ENCODE results near the gene RBMS1. TPM values are rescaled to one million over a fixed set of nuclear protein-coding genes. Genes with fewer than 3 reads are reported as not detected.

The RBMS1 gene
- total RNA-seq, 2 donors from 2014 or later, result 6.3 to 21.1 TPM

GRCh38 chr2:160509016-160509415 lies 15.4 kb upstream of the RBMS1 start:
- Histone ChIP-seq H3K27ac (no peak overlapping the region), H3K4me3 (no peak overlapping the region), H3K9me3 (no peaks in the 10 kb centered on the region), H3K9ac (ENCODE audit: low read depth in 2 of 2, low read length in 2 of 2) (no peak overlapping the region), H3K4me1 (no peaks in the 10 kb centered on the region), H3K27me3 (no peaks in the 10 kb centered on the region), H3K36me3 (no peaks in the 10 kb centered on the region)
- TF ChIP-seq CTCF (IDR thresholded peaks at IDR 0.05), result no peak
- intact Hi-C loops (cut with DNase I), result no loop called here
- DNase-seq, result no peak

DNA sequence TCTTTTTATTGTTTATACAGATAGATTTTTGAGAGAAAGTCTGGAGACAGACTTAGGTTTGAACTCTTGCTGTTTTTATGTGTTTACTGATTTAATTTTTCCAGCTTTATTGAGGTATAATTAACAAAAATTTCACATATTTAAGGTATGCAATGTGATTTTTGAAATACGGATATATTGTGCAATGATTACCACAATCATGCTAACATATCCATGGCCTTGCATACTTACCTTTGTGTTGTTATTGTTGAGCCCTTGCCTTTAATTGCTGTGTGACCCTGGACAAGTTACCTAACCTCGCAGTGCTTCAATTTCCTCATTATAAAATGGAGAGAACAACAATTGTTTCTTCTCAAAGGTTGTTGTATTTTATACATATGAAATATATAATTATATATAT lies 13.9 kb upstream of the RBMS1 start:
- no peaks in the 10 kb centered on the region for H3K9me3 ChIP-seq
- no peak overlapping the region for H3K4me3 ChIP-seq
- no peaks in the 10 kb centered on the region for H3K27me3 ChIP-seq
- no peak for DNase-seq
- TF ChIP-seq CTCF (IDR thresholded peaks at IDR 0.05), result no peak
- H3K4me1 ChIP-seq, result no peaks in the 10 kb centered on the region
- intact Hi-C loops (cut with DNase I), result no loop called here
- no peak overlapping the region for H3K9ac ChIP-seq (ENCODE audit: low read depth in 2 of 2, low read length in 2 of 2)
- no peak overlapping the region for H3K27ac ChIP-seq
- no peaks in the 10 kb centered on the region for H3K36me3 ChIP-seq

DNA sequence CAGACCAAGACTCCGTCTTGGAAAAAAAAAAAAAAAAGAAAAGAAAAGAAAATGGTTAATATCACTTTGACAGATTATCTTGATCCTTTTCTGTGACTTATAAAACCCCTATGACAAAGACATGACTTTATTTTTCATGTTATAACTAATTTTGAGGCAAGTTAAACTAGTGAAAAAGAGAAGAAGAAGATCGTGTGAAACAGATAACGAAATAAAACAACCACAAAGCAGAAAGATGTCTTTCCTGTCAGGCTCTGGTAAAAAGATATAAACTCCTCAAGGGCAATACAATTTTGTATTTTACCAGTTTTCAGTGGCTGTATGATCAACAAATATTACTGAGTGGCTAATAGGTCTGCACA lies 13.4 kb upstream of the RBMS1 start:
- no peak for DNase-seq
- TF ChIP-seq CTCF (IDR thresholded peaks at IDR 0.05), result no peak
- Histone ChIP-seq H3K4me3 (no peak overlapping the region), H3K9ac (ENCODE audit: low read depth in 2 of 2, low read length in 2 of 2) (no peak overlapping the region), H3K36me3 (no peaks in the 10 kb centered on the region), H3K4me1 (no peaks in the 10 kb centered on the region), H3K27me3 (no peaks in the 10 kb centered on the region), H3K9me3 (no peaks in the 10 kb centered on the region), H3K27ac (no peak overlapping the region)
- intact Hi-C loops (cut with DNase I), result no loop called here

DNA sequence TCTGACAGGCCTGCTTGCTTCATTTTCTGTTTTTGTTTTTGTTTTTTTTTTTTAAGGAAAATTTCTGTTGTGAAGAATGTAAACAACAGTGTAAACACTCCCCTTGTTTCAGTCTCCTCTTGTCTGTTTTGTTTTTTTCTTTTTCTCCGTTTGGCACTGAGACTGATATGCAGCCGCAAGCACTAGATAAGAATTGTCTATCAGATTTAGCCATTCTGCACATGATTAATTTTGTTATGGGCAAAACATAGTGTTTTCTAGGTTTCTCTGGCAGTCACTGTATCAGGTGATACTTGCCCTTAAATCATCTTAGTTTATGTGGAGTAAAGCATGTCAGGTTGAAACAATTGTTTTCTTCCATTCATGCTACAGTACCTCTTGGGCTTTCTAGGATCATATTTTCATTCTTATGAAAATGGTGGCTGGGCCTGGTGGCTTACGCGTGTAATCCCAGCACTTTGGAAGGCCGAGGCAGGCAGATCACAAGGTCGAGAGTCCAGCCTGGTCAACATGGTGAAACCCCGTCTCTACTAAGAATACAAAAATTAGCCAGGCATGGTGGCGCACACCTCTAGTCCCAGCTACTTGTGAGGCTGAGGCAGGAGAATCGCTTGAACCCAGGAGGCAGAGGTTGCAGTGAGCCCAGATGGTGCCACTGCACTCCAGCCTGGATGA lies 12.9 kb upstream of the RBMS1 start:
- Histone ChIP-seq H3K9me3 (no peaks in the 10 kb centered on the region), H3K27ac (no peak overlapping the region), H3K36me3 (no peaks in the 10 kb centered on the region)

GRCh38 chr2:160505256-160505655 lies 11.6 kb upstream of the RBMS1 start:
- Histone ChIP-seq H3K9me3 (no peaks in the 10 kb centered on the region), H3K4me1 (no peaks in the 10 kb centered on the region), H3K4me3 (no peak overlapping the region), H3K9ac (ENCODE audit: low read depth in 2 of 2, low read length in 2 of 2) (no peak overlapping the region), H3K27me3 (no peaks in the 10 kb centered on the region), H3K36me3 (no peaks in the 10 kb centered on the region), H3K27ac (no peak overlapping the region)
- DNase-seq, result no peak
- intact Hi-C loops (cut with DNase I), result no loop called here
- no peak for TF ChIP-seq CTCF (IDR thresholded peaks at IDR 0.05)

More for the DNA sequence above, 12.9 kb upstream of the RBMS1 start:
- Histone ChIP-seq H3K4me3 (no peak overlapping the region), H3K27me3 (no peaks in the 10 kb centered on the region), H3K9ac (ENCODE audit: low read depth in 2 of 2, low read length in 2 of 2) (no peak overlapping the region), H3K4me1 (no peaks in the 10 kb centered on the region)
- DNase-seq, result no peak
- TF ChIP-seq CTCF (IDR thresholded peaks at IDR 0.05), result no peak
- intact Hi-C loops (cut with DNase I), result no loop called here
